ENCODE data around the gene NOL7. TPM values are rescaled to one million over a fixed set of nuclear protein-coding genes. Genes with fewer than 3 reads are reported as not detected.

NOL7 gene
- total and polyA plus RNA-seq, 2 of the 13 experiments (the other 11 are each of a cell fraction or from before 2014, with no cell fraction given): 37.8 to 186 TPM

DNA sequence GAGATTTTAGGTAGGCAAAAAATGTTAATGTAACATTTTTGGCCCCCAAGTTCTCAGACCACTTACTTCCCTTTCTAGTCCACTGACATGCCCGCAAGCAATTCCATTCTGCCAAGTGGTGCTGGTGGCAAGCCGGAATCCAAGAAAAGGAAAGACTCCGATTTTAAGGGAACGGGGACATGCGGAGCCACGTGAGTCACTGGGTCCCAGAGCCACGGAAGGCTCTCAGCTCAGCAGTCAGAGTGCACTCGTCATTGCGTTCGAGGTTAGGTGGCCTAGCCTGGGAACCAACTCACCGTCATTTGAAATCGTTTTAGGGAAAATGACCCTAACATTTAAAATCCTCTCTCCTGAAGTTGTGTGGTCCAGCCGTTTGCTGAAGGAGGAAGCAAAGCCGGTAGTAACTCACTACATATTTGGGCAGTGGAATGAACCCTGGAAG lies 41.4 kb upstream of the NOL7 start (continued):
- TF ChIP-seq, protein P1, sequence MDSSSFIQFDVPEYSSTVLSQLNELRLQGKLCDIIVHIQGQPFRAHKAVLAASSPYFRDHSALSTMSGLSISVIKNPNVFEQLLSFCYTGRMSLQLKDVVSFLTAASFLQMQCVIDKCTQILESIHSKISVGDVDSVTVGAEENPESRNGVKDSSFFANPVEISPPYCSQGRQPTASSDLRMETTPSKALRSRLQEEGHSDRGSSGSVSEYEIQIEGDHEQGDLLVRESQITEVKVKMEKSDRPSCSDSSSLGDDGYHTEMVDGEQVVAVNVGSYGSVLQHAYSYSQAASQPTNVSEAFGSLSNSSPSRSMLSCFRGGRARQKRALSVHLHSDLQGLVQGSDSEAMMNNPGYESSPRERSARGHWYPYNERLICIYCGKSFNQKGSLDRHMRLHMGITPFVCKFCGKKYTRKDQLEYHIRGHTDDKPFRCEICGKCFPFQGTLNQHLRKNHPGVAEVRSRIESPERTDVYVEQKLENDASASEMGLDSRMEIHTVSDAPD (CRISPR knock-in tag; IDR thresholded peaks at IDR 0.05): no peak
- TF ChIP-seq RAD51 (IDR thresholded peaks at IDR 0.05; ENCODE audit: borderline replicate concordance) (no peak), ZIK1 (CRISPR knock-in tag; IDR thresholded peaks at IDR 0.05; ENCODE audit: borderline replicate concordance, low read depth) (0 out of 2 replicates have a peak, but pooled peaks have one; percentile 2), PCBP1 (IDR thresholded peaks at IDR 0.05; ENCODE audit: borderline replicate concordance, low read depth, low read length) (no peak), RNF2 (conservative IDR thresholded peaks at IDR 0.05; ENCODE audit: low read depth) (no peak), SP140L (CRISPR knock-in tag; IDR thresholded peaks at IDR 0.05; ENCODE audit: borderline replicate concordance) (no peak), ZNF331 (CRISPR knock-in tag; IDR thresholded peaks at IDR 0.05) (no peak), MEIS2 (CRISPR knock-in tag; IDR thresholded peaks at IDR 0.05) (no peak), TEAD3 (CRISPR knock-in tag; optimal IDR thresholded peaks at IDR 0.05; ENCODE audit: borderline replicate concordance) (no peak), SCMH1 (CRISPR knock-in tag; IDR thresholded peaks at IDR 0.05; ENCODE audit: borderline replicate concordance) (no peak), NFE2L2 (IDR thresholded peaks at IDR 0.05; ENCODE audit: low read length) (no peak), ZNF383 (CRISPR knock-in tag; IDR thresholded peaks at IDR 0.05; ENCODE audit: borderline replicate concordance) (no peak), REL (CRISPR knock-in tag; conservative IDR thresholded peaks at IDR 0.05) (no peak)
- TF ChIP-seq, protein P2, sequence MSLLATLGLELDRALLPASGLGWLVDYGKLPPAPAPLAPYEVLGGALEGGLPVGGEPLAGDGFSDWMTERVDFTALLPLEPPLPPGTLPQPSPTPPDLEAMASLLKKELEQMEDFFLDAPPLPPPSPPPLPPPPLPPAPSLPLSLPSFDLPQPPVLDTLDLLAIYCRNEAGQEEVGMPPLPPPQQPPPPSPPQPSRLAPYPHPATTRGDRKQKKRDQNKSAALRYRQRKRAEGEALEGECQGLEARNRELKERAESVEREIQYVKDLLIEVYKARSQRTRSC (CRISPR knock-in tag; IDR thresholded peaks at IDR 0.05; ENCODE audit: low read depth): no peak
- TF ChIP-seq, protein P3, sequence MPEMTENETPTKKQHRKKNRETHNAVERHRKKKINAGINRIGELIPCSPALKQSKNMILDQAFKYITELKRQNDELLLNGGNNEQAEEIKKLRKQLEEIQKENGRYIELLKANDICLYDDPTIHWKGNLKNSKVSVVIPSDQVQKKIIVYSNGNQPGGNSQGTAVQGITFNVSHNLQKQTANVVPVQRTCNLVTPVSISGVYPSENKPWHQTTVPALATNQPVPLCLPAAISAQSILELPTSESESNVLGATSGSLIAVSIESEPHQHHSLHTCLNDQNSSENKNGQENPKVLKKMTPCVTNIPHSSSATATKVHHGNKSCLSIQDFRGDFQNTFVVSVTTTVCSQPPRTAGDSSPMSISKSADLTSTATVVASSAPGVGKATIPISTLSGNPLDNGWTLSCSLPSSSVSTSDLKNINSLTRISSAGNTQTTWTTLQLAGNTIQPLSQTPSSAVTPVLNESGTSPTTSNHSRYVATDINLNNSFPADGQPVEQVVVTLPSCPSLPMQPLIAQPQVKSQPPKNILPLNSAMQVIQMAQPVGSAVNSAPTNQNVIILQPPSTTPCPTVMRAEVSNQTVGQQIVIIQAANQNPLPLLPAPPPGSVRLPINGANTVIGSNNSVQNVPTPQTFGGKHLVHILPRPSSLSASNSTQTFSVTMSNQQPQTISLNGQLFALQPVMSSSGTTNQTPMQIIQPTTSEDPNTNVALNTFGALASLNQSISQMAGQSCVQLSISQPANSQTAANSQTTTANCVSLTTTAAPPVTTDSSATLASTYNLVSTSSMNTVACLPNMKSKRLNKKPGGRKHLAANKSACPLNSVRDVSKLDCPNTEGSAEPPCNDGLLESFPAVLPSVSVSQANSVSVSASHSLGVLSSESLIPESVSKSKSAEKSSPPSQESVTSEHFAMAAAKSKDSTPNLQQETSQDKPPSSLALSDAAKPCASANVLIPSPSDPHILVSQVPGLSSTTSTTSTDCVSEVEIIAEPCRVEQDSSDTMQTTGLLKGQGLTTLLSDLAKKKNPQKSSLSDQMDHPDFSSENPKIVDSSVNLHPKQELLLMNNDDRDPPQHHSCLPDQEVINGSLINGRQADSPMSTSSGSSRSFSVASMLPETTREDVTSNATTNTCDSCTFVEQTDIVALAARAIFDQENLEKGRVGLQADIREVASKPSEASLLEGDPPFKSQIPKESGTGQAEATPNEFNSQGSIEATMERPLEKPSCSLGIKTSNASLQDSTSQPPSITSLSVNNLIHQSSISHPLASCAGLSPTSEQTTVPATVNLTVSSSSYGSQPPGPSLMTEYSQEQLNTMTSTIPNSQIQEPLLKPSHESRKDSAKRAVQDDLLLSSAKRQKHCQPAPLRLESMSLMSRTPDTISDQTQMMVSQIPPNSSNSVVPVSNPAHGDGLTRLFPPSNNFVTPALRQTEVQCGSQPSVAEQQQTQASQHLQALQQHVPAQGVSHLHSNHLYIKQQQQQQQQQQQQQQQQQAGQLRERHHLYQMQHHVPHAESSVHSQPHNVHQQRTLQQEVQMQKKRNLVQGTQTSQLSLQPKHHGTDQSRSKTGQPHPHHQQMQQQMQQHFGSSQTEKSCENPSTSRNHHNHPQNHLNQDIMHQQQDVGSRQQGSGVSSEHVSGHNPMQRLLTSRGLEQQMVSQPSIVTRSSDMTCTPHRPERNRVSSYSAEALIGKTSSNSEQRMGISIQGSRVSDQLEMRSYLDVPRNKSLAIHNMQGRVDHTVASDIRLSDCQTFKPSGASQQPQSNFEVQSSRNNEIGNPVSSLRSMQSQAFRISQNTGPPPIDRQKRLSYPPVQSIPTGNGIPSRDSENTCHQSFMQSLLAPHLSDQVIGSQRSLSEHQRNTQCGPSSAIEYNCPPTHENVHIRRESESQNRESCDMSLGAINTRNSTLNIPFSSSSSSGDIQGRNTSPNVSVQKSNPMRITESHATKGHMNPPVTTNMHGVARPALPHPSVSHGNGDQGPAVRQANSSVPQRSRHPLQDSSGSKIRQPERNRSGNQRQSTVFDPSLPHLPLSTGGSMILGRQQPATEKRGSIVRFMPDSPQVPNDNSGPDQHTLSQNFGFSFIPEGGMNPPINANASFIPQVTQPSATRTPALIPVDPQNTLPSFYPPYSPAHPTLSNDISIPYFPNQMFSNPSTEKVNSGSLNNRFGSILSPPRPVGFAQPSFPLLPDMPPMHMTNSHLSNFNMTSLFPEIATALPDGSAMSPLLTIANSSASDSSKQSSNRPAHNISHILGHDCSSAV (CRISPR knock-in tag; IDR thresholded peaks at IDR 0.05; ENCODE audit: borderline replicate concordance): no peak
- TF ChIP-seq, protein P4, sequence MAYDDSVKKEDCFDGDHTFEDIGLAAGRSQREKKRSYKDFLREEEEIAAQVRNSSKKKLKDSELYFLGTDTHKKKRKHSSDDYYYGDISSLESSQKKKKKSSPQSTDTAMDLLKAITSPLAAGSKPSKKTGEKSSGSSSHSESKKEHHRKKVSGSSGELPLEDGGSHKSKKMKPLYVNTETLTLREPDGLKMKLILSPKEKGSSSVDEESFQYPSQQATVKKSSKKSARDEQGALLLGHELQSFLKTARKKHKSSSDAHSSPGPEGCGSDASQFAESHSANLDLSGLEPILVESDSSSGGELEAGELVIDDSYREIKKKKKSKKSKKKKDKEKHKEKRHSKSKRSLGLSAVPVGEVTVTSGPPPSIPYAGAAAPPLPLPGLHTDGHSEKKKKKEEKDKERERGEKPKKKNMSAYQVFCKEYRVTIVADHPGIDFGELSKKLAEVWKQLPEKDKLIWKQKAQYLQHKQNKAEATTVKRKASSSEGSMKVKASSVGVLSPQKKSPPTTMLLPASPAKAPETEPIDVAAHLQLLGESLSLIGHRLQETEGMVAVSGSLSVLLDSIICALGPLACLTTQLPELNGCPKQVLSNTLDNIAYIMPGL (CRISPR knock-in tag; IDR thresholded peaks at IDR 0.05; ENCODE audit: borderline replicate concordance in 1 of 2, low read depth in 1 of 2): no peak
- TF ChIP-seq, protein P5, sequence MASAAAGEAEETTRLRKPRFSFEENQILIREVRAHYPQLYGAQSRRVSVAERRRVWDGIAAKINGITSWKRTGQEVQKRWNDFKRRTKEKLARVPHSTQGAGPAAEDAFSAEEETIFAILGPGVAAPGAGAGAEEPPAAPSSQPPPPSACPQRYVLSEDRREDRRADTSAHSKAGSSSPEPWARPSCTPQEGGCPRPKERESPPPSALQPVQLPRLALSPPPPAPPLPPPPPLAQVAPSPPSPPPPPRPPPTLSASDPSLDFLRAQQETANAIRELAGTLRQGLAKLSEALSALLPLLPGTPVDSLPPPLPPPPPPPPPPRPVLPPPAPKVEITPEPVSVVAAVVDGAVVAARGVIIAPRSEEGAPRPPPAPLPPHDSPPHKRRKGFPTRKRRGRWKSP (CRISPR knock-in tag; IDR thresholded peaks at IDR 0.05): 0 out of 2 replicates have a peak, but pooled peaks have one; percentile 22
